Neuron (in vitro differentiated cells): ENCODE measurements around the gene DCDC2.

ENCODE experiments used
- H2AFZ ChIP-seq: one replicate; pipeline ENCODE4 v1.6.1; 2013; ENCODE audit warnings: low read depth, mild to moderate bottlenecking, inconsistent platforms, low read length, moderate library complexity
- H3K27me3 ChIP-seq: one replicate; pipeline ENCODE4 v1.6.1; 2013; ENCODE audit warnings: low read length; ENCODE audit not compliant: insufficient read depth
- H3K36me3 ChIP-seq: one replicate; pipeline ENCODE4 v1.6.1; 2013; ENCODE audit warnings: low read length; ENCODE audit not compliant: insufficient read depth
- H3K4me1 ChIP-seq: one replicate; pipeline ENCODE4 v1.6.1; 2013; ENCODE audit warnings: low read length; ENCODE audit not compliant: insufficient read depth
- H3K4me3 ChIP-seq: 2 replicates; pipeline ENCODE4 v1.5.1; 2013; ENCODE audit warnings: mild to moderate bottlenecking, low read length, moderate library complexity
- H3K9me3 ChIP-seq: one replicate; pipeline ENCODE4 v1.6.1; 2013; ENCODE audit warnings: low read length

Gene DCDC2

DNA sequence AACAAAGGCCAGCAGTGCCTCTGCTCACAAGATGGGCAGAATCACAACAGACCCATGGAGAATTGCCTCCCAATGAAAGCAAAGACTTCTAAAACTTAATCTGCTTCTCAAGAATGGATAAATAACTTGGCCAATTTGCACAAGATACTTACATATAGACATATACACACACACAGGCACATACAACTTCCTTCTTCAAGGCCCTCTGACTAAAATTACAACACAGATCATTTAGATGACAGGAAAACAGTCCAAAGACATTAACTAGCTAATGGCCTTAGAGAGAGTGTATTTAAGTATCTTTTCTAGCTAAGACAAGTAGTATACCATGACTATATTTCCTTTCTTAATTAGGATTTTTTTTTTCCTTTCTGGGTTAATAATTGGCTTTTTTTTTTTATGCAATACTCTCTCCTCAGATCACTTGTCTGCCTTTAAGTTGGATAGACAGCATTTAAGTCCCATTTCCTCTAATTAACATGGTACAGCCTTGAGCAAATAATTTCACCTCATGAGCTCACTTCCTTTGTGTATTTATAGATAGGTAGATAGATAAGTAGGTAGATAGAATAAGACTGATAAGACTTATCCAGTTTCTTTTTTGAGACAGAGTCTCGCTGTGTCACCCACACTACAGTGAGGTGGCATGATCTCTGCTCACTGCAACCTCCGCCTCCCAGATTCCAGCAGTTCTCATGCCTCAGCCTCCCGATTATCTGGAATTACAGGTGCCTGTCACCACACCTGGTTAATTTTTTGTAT lies 161.8 kb downstream of the DCDC2 start:
- Histone ChIP-seq H3K4me1 (no peaks in the 10 kb centered on the region), H3K36me3 (no peaks in the 10 kb centered on the region), H3K9me3 (no peaks in the 10 kb centered on the region), H2AFZ (no peak overlapping the region), H3K4me3 (no peak overlapping the region), H3K27me3 (no peaks in the 10 kb centered on the region)

- no peaks in the 10 kb centered on the region for H3K4me1 ChIP-seq
- no peak overlapping the region for H2AFZ ChIP-seq
- H3K27me3 ChIP-seq: no peaks in the 10 kb centered on the region
- no peak overlapping the region for H3K4me3 ChIP-seq
- no peaks in the 10 kb centered on the region for H3K36me3 ChIP-seq
- H3K9me3 ChIP-seq: no peaks in the 10 kb centered on the region
Measured at GRCh38 chr6:24194978-24195700, 162.7 kb downstream of the DCDC2 start.

- no peaks in the 10 kb centered on the region for H3K9me3 ChIP-seq
- no peak overlapping the region for H2AFZ ChIP-seq
- no peaks in the 10 kb centered on the region for H3K4me1 ChIP-seq
- H3K36me3 ChIP-seq: no peaks in the 10 kb centered on the region
- no peaks in the 10 kb centered on the region for H3K27me3 ChIP-seq
- H3K4me3 ChIP-seq: no peak overlapping the region
Measured at GRCh38 chr6:24193364-24193763, 164.5 kb downstream of the DCDC2 start.

- H3K4me1 ChIP-seq: no peaks in the 10 kb centered on the region
- H3K27me3 ChIP-seq: no peaks in the 10 kb centered on the region
- H2AFZ ChIP-seq: no peak overlapping the region
- H3K4me3 ChIP-seq: no peak overlapping the region
- H3K36me3 ChIP-seq: no peaks in the 10 kb centered on the region
- no peaks in the 10 kb centered on the region for H3K9me3 ChIP-seq
Measured at GRCh38 chr6:24191346-24191745, 166.5 kb downstream of the DCDC2 start.

- Histone ChIP-seq H3K4me3 (no peak overlapping the region), H3K36me3 (no peaks in the 10 kb centered on the region), H2AFZ (no peak overlapping the region), H3K4me1 (no peaks in the 10 kb centered on the region), H3K27me3 (no peaks in the 10 kb centered on the region), H3K9me3 (no peaks in the 10 kb centered on the region)
Measured at GRCh38 chr6:24188578-24189080, 169.2 kb downstream of the DCDC2 start.

DNA sequence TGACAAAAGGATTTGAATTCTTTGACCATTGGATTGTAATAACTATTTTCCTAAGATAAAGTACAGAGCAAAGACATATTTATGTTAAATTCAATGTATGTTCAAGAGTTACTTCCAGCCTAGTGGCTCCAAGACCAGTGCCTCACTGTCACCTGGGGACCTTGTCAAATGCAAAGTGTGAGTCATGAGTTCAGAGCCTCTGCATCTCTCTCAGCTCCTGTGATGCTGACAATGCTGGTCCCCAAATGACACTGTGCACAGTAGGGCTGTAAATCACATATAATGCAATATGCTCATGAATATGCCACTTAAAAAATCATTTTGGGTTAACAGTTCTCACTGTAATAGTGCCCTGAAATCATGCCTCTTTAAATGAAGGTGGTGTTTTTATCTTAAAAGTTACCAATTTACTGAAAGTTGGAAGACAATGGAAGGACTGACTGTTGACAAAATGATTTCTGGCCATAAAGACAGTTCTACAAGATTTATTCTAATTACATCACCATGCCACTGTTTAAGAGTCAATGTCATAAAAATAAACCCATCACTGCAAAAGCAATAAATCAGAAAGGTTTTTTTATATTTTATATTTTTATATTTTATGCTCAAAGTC lies 169.8 kb downstream of the DCDC2 start:
- H3K4me3 ChIP-seq: no peak overlapping the region
- H3K36me3 ChIP-seq: no peaks in the 10 kb centered on the region
- no peaks in the 10 kb centered on the region for H3K27me3 ChIP-seq
- no peak overlapping the region for H2AFZ ChIP-seq
- H3K9me3 ChIP-seq: no peaks in the 10 kb centered on the region
- H3K4me1 ChIP-seq: no peaks in the 10 kb centered on the region

- Histone ChIP-seq H3K4me3 (no peak overlapping the region), H3K9me3 (no peaks in the 10 kb centered on the region), H3K36me3 (no peaks in the 10 kb centered on the region), H3K4me1 (no peaks in the 10 kb centered on the region), H3K27me3 (no peaks in the 10 kb centered on the region), H2AFZ (no peak overlapping the region)
Measured at GRCh38 chr6:24186349-24186748, 171.5 kb downstream of the DCDC2 start.

- no peaks in the 10 kb centered on the region for H3K4me1 ChIP-seq
Measured at GRCh38 chr6:24183584-24183983, 174.3 kb downstream of the DCDC2 start.

GRCh38 chr6:24157886-24158285 lies 200.0 kb downstream of the DCDC2 start:
- H3K36me3 ChIP-seq: no peaks in the 10 kb centered on the region
- no peak overlapping the region for H2AFZ ChIP-seq
- H3K9me3 ChIP-seq: no peaks in the 10 kb centered on the region
- H3K27me3 ChIP-seq: no peaks in the 10 kb centered on the region
- no peaks in the 10 kb centered on the region for H3K4me1 ChIP-seq
- no peak overlapping the region for H3K4me3 ChIP-seq

More at GRCh38 chr6:24183584-24183983, 174.3 kb downstream of the DCDC2 start:
- Histone ChIP-seq H3K36me3 (no peaks in the 10 kb centered on the region), H3K9me3 (no peaks in the 10 kb centered on the region), H3K27me3 (no peaks in the 10 kb centered on the region), H3K4me3 (no peak overlapping the region), H2AFZ (no peak overlapping the region)

DNA sequence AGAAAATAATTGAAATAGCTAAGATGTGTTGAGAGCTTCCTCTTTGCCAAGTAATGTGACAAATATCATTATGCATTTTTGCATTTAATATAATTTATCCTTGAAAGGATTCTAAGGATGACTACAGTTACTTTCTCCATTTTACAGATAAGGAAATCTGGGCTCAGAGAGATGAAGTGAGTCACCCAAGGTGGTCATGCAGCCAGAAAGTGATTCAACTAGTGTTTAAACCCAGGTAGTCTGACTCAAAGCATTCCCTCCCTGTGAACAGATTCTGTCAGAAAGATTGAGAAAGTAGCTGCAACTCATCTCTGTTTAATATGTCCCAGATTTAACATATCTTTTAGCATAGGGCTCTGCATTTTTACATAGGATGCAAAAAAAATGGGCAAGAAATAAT lies 203.7 kb downstream of the DCDC2 start:
- H2AFZ ChIP-seq: no peak overlapping the region
- H3K36me3 ChIP-seq: no peaks in the 10 kb centered on the region
- H3K4me1 ChIP-seq: no peaks in the 10 kb centered on the region
- H3K4me3 ChIP-seq: no peak overlapping the region
- H3K27me3 ChIP-seq: no peaks in the 10 kb centered on the region
- H3K9me3 ChIP-seq: no peaks in the 10 kb centered on the region

- H3K36me3 ChIP-seq: no peaks in the 10 kb centered on the region
- H2AFZ ChIP-seq: no peak overlapping the region
- no peaks in the 10 kb centered on the region for H3K9me3 ChIP-seq
- H3K4me1 ChIP-seq: peaks cover 11% of the 10 kb centered on the region
- no peaks in the 10 kb centered on the region for H3K27me3 ChIP-seq
- H3K4me3 ChIP-seq: no peak overlapping the region
Measured at GRCh38 chr6:24152014-24152413, 205.8 kb downstream of the DCDC2 start.

GRCh38 chr6:24149836-24150235 lies 208.0 kb downstream of the DCDC2 start:
- H3K4me3 ChIP-seq: no peak overlapping the region
- H3K4me1 ChIP-seq: peaks cover 14% of the 10 kb centered on the region
- H3K36me3 ChIP-seq: no peaks in the 10 kb centered on the region
- H3K27me3 ChIP-seq: no peaks in the 10 kb centered on the region
- H2AFZ ChIP-seq: no peak overlapping the region
- H3K9me3 ChIP-seq: no peaks in the 10 kb centered on the region

DNA sequence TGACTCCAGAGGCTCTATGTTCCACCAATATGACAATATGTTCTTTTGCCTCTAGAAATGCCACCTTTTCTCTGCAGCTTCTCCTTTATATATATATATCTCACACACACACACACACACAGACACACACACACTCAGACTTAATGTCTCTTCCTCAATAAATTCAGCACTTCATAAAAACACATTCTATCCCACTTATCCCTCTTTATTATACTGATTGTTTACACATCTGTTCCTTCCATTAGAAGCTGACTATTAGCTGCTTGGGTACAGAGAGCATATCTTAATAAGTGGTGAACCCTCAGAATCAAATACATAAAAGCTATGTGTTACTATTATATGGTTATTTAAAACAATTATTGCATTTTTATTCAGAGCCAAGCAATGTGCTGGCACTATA lies 208.6 kb downstream of the DCDC2 start:
- no peaks in the 10 kb centered on the region for H3K36me3 ChIP-seq
- H2AFZ ChIP-seq: no peak overlapping the region
- no peak overlapping the region for H3K4me3 ChIP-seq
- no peaks in the 10 kb centered on the region for H3K27me3 ChIP-seq
- H3K4me1 ChIP-seq: peaks cover 14% of the 10 kb centered on the region
- no peaks in the 10 kb centered on the region for H3K9me3 ChIP-seq
